SU-DHL-6 (cell line): ENCODE results near the gene SH3PXD2A.
"Not testable (repeated sequence)": the region's sequence is repeated elsewhere in the genome, so short reads cannot be mapped to it uniquely, and the experiment has no call there.

Experiments used
- H2AFZ ChIP-seq: fragments of 200-600 bp; sonication (generic); 2 replicates; pipeline ENCODE4 v1.6.1; 2014; ENCODE audit warnings: low read depth, mild to moderate bottlenecking, moderate library complexity, mixed read lengths, antibody characterized with exemption, low read length; ENCODE audit not compliant: severe bottlenecking
- H3F3A ChIP-seq: fragments of 200-600 bp; shearing (Covaris generic); 2 replicates; pipeline ENCODE4 v1.6.0; 2016; ENCODE audit warnings: antibody characterized with exemption, mild to moderate bottlenecking; ENCODE audit not compliant: insufficient read depth
- H3K27ac ChIP-seq: fragments of 200-600 bp; sonication (generic); 2 replicates; pipeline ENCODE4 v1.5.1; 2016; ENCODE audit warnings: low read depth, mild to moderate bottlenecking, low read length, moderate library complexity, mixed read lengths
- H3K27me3 ChIP-seq: fragments of 200-600 bp; sonication (generic), shearing (Covaris generic); 2 replicates; pipeline ENCODE4 v1.6.0; 2014; ENCODE audit warnings: mild to moderate bottlenecking, low read length
- H3K36me3 ChIP-seq: fragments of 200-600 bp; sonication (generic); 2 replicates; pipeline ENCODE4 v1.6.1; 2014; ENCODE audit warnings: mild to moderate bottlenecking, low read length, mixed read lengths
- H3K4me2 ChIP-seq: fragments of 300-600, 200-600 bp; shearing (Covaris generic), sonication (generic); 2 replicates; pipeline ENCODE4 v1.6.0; 2014; ENCODE audit warnings: low read length, low read depth, mild to moderate bottlenecking; ENCODE audit not compliant: poor library complexity, severe bottlenecking
- H3K4me3 ChIP-seq: fragments of 200-600 bp; sonication (generic); 2 replicates; pipeline ENCODE4 v1.5.1; 2014; ENCODE audit warnings: antibody characterized with exemption, low read length, mild to moderate bottlenecking, mixed read lengths; ENCODE audit not compliant: insufficient read depth, poor library complexity, severe bottlenecking
- H3K79me2 ChIP-seq: fragments of 200-600 bp; sonication (generic); 2 replicates; pipeline ENCODE4 v1.6.1; 2014; ENCODE audit warnings: mild to moderate bottlenecking, low read length, moderate library complexity; ENCODE audit not compliant: insufficient read depth
- H3K9ac ChIP-seq: fragments of 200-600 bp; sonication (generic); 2 replicates; pipeline ENCODE4 v1.7.0; 2014; ENCODE audit warnings: mild to moderate bottlenecking, low read length
- H3K9me2 ChIP-seq: fragments of 200-600 bp; sonication (generic); replicated peaks from 2 replicates; pipeline ENCODE4 v1.6.1; 2014; ENCODE audit warnings: low read length; ENCODE audit not compliant: insufficient read depth
- H3K9me3 ChIP-seq: fragments of 200-600 bp; sonication (generic); 2 replicates; pipeline ENCODE4 v1.6.1; 2014; ENCODE audit warnings: low read length, mixed read lengths; ENCODE audit not compliant: insufficient read depth
- H4K20me1 ChIP-seq: fragments of 200-600 bp; sonication (generic); 2 replicates; pipeline ENCODE4 v1.6.1; 2014; ENCODE audit warnings: low read depth, mild to moderate bottlenecking, antibody characterized with exemption, low read length, moderate library complexity, mixed read lengths
- CTCF ChIP-seq: fragments of 200-600 bp; sonication (generic); IDR thresholded peaks from one replicate; pipeline ENCODE4 v1.5.1; 2017; ENCODE audit warnings: antibody characterized with exemption, mild to moderate bottlenecking, low read length, moderate library complexity; ENCODE audit not compliant: insufficient read depth, poor library complexity, severe bottlenecking
- EZH2phosphoT487 ChIP-seq: fragments of 200-600 bp; sonication (generic), shearing (Covaris generic); conservative IDR thresholded peaks from 2 replicates; pipeline ENCODE4 v1.6.1; 2018; ENCODE audit warnings: mild to moderate bottlenecking, antibody characterized with exemption, low read length, moderate library complexity, mixed read lengths

Gene SH3PXD2A

GRCh38 chr10:103778358-103779139, 76.8 kb downstream of the SH3PXD2A start:
- no peak overlapping the region for H2AFZ ChIP-seq
- no peaks in the 10 kb centered on the region for H3K79me2 ChIP-seq
- no peaks in the 10 kb centered on the region for H3K9me2 ChIP-seq
- no peak for TF ChIP-seq CTCF
- no peak for TF ChIP-seq EZH2phosphoT487
- H3K27ac ChIP-seq: no peak overlapping the region
- no peak overlapping the region for H3K4me3 ChIP-seq
- H3K36me3 ChIP-seq: no peaks in the 10 kb centered on the region
- no peaks in the 10 kb centered on the region for H3K9me3 ChIP-seq
- H3K27me3 ChIP-seq: no peaks in the 10 kb centered on the region
- H3K4me2 ChIP-seq: no peak overlapping the region
- no peak overlapping the region for H3K9ac ChIP-seq
- no peaks in the 10 kb centered on the region for H3F3A ChIP-seq
- no peaks in the 10 kb centered on the region for H4K20me1 ChIP-seq

DNA sequence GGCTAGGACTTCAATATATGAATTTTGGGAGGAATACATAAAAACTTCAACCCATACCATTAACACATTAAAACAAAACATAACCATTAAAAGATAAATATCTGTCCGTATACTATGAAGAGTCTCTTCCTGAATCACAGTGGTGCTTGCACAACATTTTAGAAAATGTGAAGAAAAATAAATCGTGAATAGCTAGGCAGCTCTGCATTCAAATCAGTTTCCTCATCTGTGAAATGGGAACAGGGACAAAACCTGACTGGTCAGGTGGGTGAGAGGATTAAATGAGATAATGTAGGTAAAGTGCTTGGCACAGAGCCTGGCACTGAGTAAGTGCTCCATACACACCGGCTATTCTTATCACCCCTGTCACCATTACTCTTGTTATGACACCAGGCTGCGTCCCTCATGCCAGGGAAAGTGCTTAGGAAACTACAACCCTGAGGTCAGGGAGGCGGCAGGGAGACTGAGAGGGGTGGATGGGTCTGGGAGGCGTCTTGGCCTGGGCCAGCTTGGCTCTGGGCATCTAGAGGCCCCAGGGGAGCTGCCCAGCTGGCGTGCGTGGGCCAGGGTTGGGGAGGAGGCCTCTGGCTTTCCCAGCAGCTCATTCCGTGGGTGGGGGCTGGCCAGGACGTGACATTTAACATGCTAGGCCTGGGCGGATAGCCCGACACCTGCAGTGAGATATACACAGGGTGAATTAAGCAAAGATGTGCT, 78.3 kb downstream of the SH3PXD2A start:
- H3K9me3 ChIP-seq: no peaks in the 10 kb centered on the region
- H3K27me3 ChIP-seq: no peaks in the 10 kb centered on the region
- no peak overlapping the region for H3K9ac ChIP-seq
- H3F3A ChIP-seq: no peaks in the 10 kb centered on the region
- H3K36me3 ChIP-seq: no peaks in the 10 kb centered on the region
- H3K9me2 ChIP-seq: no peaks in the 10 kb centered on the region
- H3K27ac ChIP-seq: no peak overlapping the region
- no peak overlapping the region for H3K4me3 ChIP-seq
- no peak overlapping the region for H2AFZ ChIP-seq
- no peak for TF ChIP-seq CTCF
- TF ChIP-seq EZH2phosphoT487: no peak
- H4K20me1 ChIP-seq: no peaks in the 10 kb centered on the region
- H3K4me2 ChIP-seq: no peak overlapping the region
- H3K79me2 ChIP-seq: no peaks in the 10 kb centered on the region

DNA sequence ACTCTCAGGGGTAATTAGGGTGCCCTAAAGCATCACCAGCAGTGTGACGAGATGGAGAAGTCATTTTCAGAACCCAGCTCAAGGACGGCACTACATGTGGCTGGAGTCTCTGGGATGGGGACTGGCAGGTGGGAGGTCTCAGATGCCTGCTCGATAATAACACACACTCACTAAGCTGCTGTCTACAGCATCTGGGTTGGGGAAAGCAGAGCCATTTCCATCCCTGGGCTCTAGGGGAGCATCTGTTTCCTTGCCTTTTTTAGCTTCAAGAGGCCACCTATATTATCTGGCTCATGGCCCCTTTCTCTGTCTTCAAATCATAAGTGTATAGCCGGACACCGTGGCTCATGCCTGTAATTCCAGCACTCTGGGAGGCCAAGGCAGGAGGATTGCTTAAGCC, 79.6 kb downstream of the SH3PXD2A start:
- TF ChIP-seq EZH2phosphoT487: no peak
- TF ChIP-seq CTCF: no peak
- H3K4me3 ChIP-seq: no peak overlapping the region
- H3K9me2 ChIP-seq: no peaks in the 10 kb centered on the region
- no peaks in the 10 kb centered on the region for H3F3A ChIP-seq
- no peaks in the 10 kb centered on the region for H3K9me3 ChIP-seq
- no peak overlapping the region for H2AFZ ChIP-seq
- no peaks in the 10 kb centered on the region for H3K79me2 ChIP-seq
- H3K9ac ChIP-seq: no peak overlapping the region
- no peak overlapping the region for H3K27ac ChIP-seq
- H3K27me3 ChIP-seq: no peaks in the 10 kb centered on the region
- no peaks in the 10 kb centered on the region for H3K36me3 ChIP-seq
- no peak overlapping the region for H3K4me2 ChIP-seq
- no peaks in the 10 kb centered on the region for H4K20me1 ChIP-seq

- peak overlapping the region; percentile 41; the same call in 1 of the 2 replicates for H3K9ac ChIP-seq
- not testable (repeated sequence) for H3K27ac ChIP-seq, H4K20me1 ChIP-seq, H3K36me3 ChIP-seq, H3K79me2 ChIP-seq, H3K4me3 ChIP-seq, H3F3A ChIP-seq, H3K9me2 ChIP-seq, H3K27me3 ChIP-seq, H3K9me3 ChIP-seq
- peak overlapping the region; percentile 88 for H2AFZ ChIP-seq
- H3K4me2 ChIP-seq: peak overlapping the region; percentile 65
These were observed 82.5 kb downstream of the SH3PXD2A start for GRCh38 chr10:103772846-103773245.
